HL-60 (cell line): ENCODE data around the gene ADAD2.

Experiments
- DNase-seq, 2 experiments: peaks; one replicate each; pipeline ENCODE4 v3.0.0-alpha.2; 2010 to 2020; ENCODE audit warnings: low read depth in 1 of 2, low spot score in 1 of 2
- H3K27ac ChIP-seq: fragments of 250-450 bp; sonication (Bioruptor Pico); replicated peaks from 2 replicates; pipeline ENCODE4 v1.5.1; 2020; ENCODE audit warnings: mild to moderate bottlenecking, moderate library complexity
- H3K27me3 ChIP-seq: fragments of 250-450 bp; sonication (Bioruptor Pico); 2 replicates; pipeline ENCODE4 v1.5.1; 2021; ENCODE audit warnings: mild to moderate bottlenecking, moderate library complexity; ENCODE audit not compliant: insufficient read depth, poor library complexity, severe bottlenecking
- H3K4me3 ChIP-seq: replicated peaks from 2 replicates; pipeline ENCODE4 v1.5.1; 2011; ENCODE audit warnings: mild to moderate bottlenecking, control low read depth, low read length; ENCODE audit not compliant: insufficient read depth
- CTCF ChIP-seq: IDR thresholded peaks from one replicate; pipeline ENCODE4 v1.5.1; 2011; ENCODE audit warnings: low read length, control low read depth, inconsistent platforms; ENCODE audit not compliant: insufficient read depth
- GABPA ChIP-seq: IDR thresholded peaks from 2 replicates; pipeline ENCODE4 v1.6.1; 2012; ENCODE audit warnings: low read depth
- POLR2AphosphoS5 ChIP-seq: IDR thresholded peaks from 2 replicates; pipeline ENCODE4 v1.6.1; 2012; ENCODE audit warnings: low read depth
- SPI1 ChIP-seq: IDR thresholded peaks from 2 replicates; pipeline ENCODE4 v1.6.1; 2012; ENCODE audit warnings: low read depth, mild to moderate bottlenecking, borderline replicate concordance
- TF ChIP-seq, protein P1 (sequence below): IDR thresholded peaks from 2 replicates; pipeline ENCODE4 v1.6.1; 2012; ENCODE audit warnings: low read depth; ENCODE audit not compliant: insufficient replicate concordance

ADAD2 gene

DNA sequence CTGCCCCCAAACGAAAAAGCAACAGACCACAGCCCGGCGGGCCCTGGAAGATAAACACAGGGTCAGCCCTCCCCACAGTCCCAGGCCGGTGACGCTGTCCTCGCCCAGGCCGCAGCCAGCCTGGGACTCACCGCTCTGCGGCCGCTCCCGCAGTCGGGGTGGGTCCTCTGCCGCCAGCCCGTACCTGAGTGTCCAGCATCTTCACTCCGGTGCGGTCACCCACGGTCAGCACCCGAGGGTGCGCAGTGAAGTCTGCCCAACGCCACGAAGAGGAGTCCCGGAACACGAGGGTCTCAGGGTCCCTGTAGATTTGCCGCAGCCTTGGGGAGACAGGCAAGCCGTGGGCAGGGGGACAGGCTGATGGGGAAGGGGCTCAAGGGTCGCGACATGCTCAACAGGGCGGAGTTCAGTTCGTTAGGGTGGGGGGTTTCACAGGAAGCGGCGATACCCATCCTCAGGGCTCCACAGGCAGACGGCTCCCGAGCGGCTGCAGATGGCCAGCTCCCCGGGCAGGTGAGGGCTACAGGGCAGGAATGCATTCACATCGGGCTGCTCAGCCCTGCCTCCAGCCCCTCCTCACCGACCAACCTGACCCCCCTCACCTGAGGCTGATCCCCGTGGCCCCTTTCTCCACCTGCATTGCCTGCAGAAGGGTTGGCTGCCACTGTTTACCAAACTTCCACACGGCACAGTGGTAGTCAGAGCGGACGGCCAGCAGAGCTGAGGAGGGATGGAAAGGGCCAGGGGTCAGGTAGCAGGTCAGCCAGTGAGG lies 9.6 kb upstream of the ADAD2 start:
- no peak for DNase-seq
- no peak overlapping the region for H3K27ac ChIP-seq
- H3K4me3 ChIP-seq = no peak overlapping the region
- TF ChIP-seq SPI1 = no peak
- TF ChIP-seq CTCF = no peak
- no peak for TF ChIP-seq POLR2AphosphoS5
- TF ChIP-seq, protein P1, sequence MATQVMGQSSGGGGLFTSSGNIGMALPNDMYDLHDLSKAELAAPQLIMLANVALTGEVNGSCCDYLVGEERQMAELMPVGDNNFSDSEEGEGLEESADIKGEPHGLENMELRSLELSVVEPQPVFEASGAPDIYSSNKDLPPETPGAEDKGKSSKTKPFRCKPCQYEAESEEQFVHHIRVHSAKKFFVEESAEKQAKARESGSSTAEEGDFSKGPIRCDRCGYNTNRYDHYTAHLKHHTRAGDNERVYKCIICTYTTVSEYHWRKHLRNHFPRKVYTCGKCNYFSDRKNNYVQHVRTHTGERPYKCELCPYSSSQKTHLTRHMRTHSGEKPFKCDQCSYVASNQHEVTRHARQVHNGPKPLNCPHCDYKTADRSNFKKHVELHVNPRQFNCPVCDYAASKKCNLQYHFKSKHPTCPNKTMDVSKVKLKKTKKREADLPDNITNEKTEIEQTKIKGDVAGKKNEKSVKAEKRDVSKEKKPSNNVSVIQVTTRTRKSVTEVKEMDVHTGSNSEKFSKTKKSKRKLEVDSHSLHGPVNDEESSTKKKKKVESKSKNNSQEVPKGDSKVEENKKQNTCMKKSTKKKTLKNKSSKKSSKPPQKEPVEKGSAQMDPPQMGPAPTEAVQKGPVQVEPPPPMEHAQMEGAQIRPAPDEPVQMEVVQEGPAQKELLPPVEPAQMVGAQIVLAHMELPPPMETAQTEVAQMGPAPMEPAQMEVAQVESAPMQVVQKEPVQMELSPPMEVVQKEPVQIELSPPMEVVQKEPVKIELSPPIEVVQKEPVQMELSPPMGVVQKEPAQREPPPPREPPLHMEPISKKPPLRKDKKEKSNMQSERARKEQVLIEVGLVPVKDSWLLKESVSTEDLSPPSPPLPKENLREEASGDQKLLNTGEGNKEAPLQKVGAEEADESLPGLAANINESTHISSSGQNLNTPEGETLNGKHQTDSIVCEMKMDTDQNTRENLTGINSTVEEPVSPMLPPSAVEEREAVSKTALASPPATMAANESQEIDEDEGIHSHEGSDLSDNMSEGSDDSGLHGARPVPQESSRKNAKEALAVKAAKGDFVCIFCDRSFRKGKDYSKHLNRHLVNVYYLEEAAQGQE = no peak
- no peak for TF ChIP-seq GABPA
- H3K27me3 ChIP-seq = no peaks in the 10 kb centered on the region

DNA sequence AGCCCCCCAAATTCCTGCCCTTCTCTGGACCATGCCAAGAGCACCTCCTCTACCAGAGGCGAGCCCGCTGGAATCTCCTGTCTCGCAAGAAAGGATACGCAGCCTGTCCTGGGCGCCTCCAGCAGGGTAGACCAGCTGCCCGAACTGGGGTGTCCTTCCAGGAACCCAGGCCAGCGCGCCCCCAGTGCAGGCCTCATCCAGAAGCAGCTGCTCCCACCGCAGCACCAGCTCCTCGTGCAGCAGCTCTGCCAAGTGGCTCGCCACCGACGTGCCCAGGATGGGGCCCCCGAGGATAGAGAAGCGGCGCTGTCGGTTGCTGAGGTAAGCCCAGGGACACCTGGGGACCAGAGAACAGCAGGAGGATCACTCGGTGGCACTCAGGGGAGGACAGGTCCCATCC lies 8.9 kb upstream of the ADAD2 start:
- DNase-seq = no peak
- H3K4me3 ChIP-seq = no peak overlapping the region
- TF ChIP-seq, protein P1 = no peak
- TF ChIP-seq CTCF = no peak
- no peak for TF ChIP-seq POLR2AphosphoS5
- TF ChIP-seq GABPA = no peak
- TF ChIP-seq SPI1 = no peak
- no peak overlapping the region for H3K27ac ChIP-seq
- H3K27me3 ChIP-seq = no peaks in the 10 kb centered on the region

- no peaks in the 10 kb centered on the region for H3K27me3 ChIP-seq
- TF ChIP-seq GABPA = no peak
- TF ChIP-seq SPI1 = no peak
- TF ChIP-seq, protein P1 = no peak
- TF ChIP-seq POLR2AphosphoS5 = no peak
- TF ChIP-seq CTCF = no peak
- H3K4me3 ChIP-seq = no peak overlapping the region
- no peak overlapping the region for H3K27ac ChIP-seq
- no peak for DNase-seq
Observed at GRCh38 chr16:84182680-84183571, 8.0 kb upstream of the ADAD2 start.
